Subcutaneous adipose tissue (tissue), 4 donors: Measurements from ENCODE around the gene CYP2A7. TPM values are rescaled to one million over a fixed set of nuclear protein-coding genes. Genes with fewer than 3 reads are reported as not detected.

Experiments used
- CTCF ChIP-seq: fragments of 450-650 bp; IDR thresholded peaks from one replicate; pipeline ENCODE4 v1.5.1; 2016; ENCODE audit warnings: low read depth, mild to moderate bottlenecking, control low read depth, antibody characterized with exemption, moderate library complexity
- total RNA-seq, 4 donors: library from RNA; depleted of rRNA; stranded (reverse); fragments of >200 nt; gene quantifications; one replicate each; pipeline ENCODE4 v1.1.0, GENCODE V29; 2016

Gene CYP2A7
- total RNA-seq, 4 donors from 2014 or later, result not detected

DNA sequence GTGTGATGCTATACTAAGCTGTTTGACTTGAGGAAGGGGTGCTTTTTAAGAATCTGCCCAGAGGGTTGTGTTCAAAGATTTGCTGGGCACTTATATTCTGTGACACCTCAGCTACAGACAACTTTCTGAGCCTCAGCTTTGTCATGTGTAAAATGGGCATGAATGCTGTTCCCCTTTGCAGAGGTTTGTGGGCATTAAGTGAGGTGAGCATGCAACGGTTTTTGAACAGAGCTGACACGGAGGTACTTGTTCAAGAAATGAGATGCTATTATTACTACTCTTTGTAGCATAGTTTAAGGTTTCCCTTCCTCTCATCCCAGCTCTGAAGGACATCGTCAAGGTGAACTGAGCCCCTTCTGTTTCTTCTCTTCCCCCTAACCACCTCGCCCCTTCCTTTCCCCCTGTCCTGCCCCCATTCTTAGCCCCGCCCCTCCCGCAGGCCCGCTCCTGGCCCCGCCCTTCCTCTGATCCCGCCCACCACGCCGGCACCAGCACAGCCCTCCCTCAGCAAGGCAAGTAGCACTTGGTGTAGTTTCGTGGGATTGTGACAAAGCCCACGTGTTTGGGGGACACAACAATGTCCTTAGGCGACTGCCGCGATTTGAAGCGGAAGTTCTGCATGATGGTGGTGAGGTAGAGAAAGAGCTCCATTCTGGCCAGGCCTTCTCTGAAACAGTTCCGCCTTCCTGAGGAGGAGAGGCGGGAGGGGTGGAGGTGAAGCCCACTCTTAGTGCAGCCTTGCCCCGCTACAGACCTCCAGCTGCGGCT lies 26.1 kb upstream of the CYP2A7 start:
- no peak for TF ChIP-seq CTCF

GRCh38 chr19:40906512-40906911 lies 24.5 kb upstream of the CYP2A7 start:
- no peak for TF ChIP-seq CTCF

- TF ChIP-seq CTCF, result no peak
Observed at GRCh38 chr19:40896418-40896796, 14.4 kb upstream of the CYP2A7 start.

DNA sequence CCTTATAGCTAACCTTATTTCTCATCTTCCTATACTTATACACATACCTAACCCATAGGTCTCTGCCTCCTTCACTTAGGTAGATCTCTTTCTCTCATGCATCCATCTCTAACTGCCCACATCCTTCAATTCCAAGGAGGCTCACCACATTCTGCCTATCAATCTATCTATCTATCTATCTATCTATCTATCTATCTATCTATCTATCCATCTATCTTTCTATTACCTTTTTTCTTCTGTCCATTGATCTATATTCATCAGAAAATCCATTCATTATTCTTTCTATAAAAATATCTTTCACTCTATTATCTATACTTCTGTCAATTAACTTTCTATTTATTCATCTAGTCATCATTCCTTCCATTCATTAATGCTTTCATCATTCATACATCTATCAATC lies 11.1 kb upstream of the CYP2A7 start:
- no peak for TF ChIP-seq CTCF

DNA sequence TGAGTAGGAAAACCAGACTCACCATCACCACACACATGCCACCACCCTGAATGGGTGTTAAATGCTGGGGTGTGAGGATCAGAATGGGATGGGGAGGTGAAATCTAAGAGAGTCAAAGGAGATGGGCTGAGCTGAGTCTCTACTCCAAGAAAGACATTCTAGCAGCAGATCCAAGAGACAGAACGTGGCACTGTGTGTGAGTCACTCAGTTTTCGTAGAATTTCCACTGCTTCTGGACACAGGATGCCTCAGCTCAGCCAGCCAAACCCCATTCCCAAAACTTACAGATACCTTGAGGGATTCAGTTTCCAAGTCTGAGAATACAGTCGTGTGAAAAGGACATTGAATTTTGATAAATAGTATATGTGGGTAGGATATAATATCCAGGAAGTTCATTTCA lies 7.3 kb upstream of the CYP2A7 start:
- no peak for TF ChIP-seq CTCF

DNA sequence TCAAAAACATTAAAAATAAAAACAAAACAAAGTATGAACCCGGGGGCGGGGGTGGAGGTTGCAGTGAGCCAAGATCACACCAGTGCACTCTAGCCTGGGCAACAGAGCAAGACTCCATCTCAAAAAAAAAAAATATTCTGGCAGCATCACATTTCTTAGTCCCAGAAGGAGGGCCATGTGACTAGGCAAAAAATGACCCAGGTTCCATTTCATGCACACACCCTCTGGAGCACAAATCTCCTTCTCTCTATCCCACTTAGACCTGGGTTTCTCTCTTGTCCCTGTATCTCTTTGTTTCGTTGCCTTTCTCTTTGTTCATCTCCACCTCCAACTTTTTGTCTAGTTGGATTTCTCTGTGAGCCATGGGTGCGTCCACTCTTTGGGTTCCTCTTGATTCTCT lies 6.2 kb upstream of the CYP2A7 start:
- TF ChIP-seq CTCF, result no peak

DNA sequence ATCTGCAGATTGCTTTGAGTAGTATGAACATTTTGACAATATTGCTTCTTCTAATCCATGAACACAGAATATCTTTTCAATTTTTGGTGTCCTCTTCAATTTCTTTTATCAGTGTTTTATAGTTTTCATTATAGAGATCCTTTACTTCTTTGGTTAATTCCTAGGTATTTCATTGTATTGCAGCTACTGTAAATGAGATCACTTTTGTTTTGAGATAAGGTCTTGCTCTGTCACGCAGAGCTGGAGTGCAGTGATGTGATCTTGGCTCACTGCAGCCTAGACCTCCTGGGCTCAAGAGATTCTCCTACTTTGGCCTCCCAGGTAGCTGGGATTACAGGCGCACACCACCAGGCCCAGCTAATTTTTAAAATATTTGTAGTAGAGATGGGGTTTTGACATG lies 9.8 kb downstream of the CYP2A7 start:
- no peak for TF ChIP-seq CTCF
